Posterior cingulate gyrus (tissue), 11 donors: ENCODE results near the gene NDUFA5.
A peak's percentile ranks its signal among the peaks of the same experiment; 100 is the strongest.

Experiments used
- DNase-seq, 10 donors: peaks; one replicate each; pipeline versions ENCODE4 v3.0.0 to v3.0.0-alpha.2; 2020 to 2021; ENCODE audit warnings: mixed read lengths in 3 of 10
- intact Hi-C: fragments of 100-400 bp; cut with DNase I; formaldehyde crosslinking; loops from one replicate; pipeline ENCODE4 v1.15.1; 2023

Gene NDUFA5

GRCh38 chr7:123557398-123558288 is at the start of gene NDUFA5:
Gene NDUFA5, minus strand, starts transcription at chr7:123557818. Its CDS starts 23 bp downstream, at chr7:123557795.
- peak; percentile 95 to 99 (median 97) for DNase-seq
- intact Hi-C loops: loop anchor here (2.0 to 10.0 kb wide), 2 partner anchors 23 to 187 kb away; partner anchors contain the start of genes IQUB and WASL

GRCh38 chr7:123604739-123605138 is 47.1 kb upstream of the NDUFA5 start:
- intact Hi-C loops: no loop called here
- DNase-seq: no peak

- no peak for DNase-seq
- intact Hi-C loops: no loop called here
Observed at GRCh38 chr7:123602648-123603047, 45.0 kb upstream of the NDUFA5 start.

- no peak for DNase-seq
- intact Hi-C loops: no loop called here
Observed at GRCh38 chr7:123601530-123601929, 43.9 kb upstream of the NDUFA5 start, which contains the start of gene ASB15. Gene ASB15, plus strand, starts transcription at chr7:123601821. Its CDS starts 12,682 bp downstream, at chr7:123614503.

GRCh38 chr7:123600876-123601275 is 43.3 kb upstream of the NDUFA5 start:
- intact Hi-C loops: no loop called here

GRCh38 chr7:123599766-123600165 is 42.1 kb upstream of the NDUFA5 start:
- intact Hi-C loops: no loop called here
- no peak for DNase-seq

More at GRCh38 chr7:123600876-123601275, 43.3 kb upstream of the NDUFA5 start:
- DNase-seq: no peak

GRCh38 chr7:123598657-123599056 is 41.0 kb upstream of the NDUFA5 start:
- intact Hi-C loops: no loop called here
- no peak for DNase-seq

- DNase-seq: no peak
- intact Hi-C loops: no loop called here
Observed at GRCh38 chr7:123594813-123595241, 37.2 kb upstream of the NDUFA5 start.

- no peak for DNase-seq
- intact Hi-C loops: no loop called here
Observed at GRCh38 chr7:123588376-123588775, 30.8 kb upstream of the NDUFA5 start.

GRCh38 chr7:123583821-123584220 is 26.2 kb upstream of the NDUFA5 start:
- intact Hi-C loops: no loop called here
- no peak for DNase-seq

GRCh38 chr7:123581162-123581459 is 23.5 kb upstream of the NDUFA5 start:
- no peak for DNase-seq

GRCh38 chr7:123580406-123581161 is 23.0 kb upstream of the NDUFA5 start:
- intact Hi-C loops: no loop called here
- peak in 1 of 10 donors; percentile 24 for DNase-seq

More at GRCh38 chr7:123581162-123581459, 23.5 kb upstream of the NDUFA5 start:
- intact Hi-C loops: no loop called here

- intact Hi-C loops: no loop called here
- DNase-seq: no peak
Observed at GRCh38 chr7:123579416-123579815, 21.8 kb upstream of the NDUFA5 start.

GRCh38 chr7:123573896-123574467 is 16.4 kb upstream of the NDUFA5 start:
- intact Hi-C loops: no loop called here

GRCh38 chr7:123573341-123573740 is 15.7 kb upstream of the NDUFA5 start:
- intact Hi-C loops: no loop called here
- no peak for DNase-seq

More at GRCh38 chr7:123573896-123574467, 16.4 kb upstream of the NDUFA5 start:
- DNase-seq: peak in 1 of 10 donors; percentile 8

- no peak for DNase-seq
- intact Hi-C loops: no loop called here
Observed at GRCh38 chr7:123571684-123572083, 14.1 kb upstream of the NDUFA5 start.

GRCh38 chr7:123571187-123571586 is 13.6 kb upstream of the NDUFA5 start:
- intact Hi-C loops: no loop called here
- DNase-seq: no peak

GRCh38 chr7:123570390-123571182 is 13.0 kb upstream of the NDUFA5 start:
- no peak for DNase-seq
- intact Hi-C loops: no loop called here

GRCh38 chr7:123569352-123570010 is 11.9 kb upstream of the NDUFA5 start:
- DNase-seq: no peak
- intact Hi-C loops: no loop called here

- intact Hi-C loops: no loop called here
- no peak for DNase-seq
Observed at GRCh38 chr7:123562121-123562520, 4.5 kb upstream of the NDUFA5 start.
